ENCODE measurements around the gene MYH10. TPM values are rescaled to one million over a fixed set of nuclear protein-coding genes. Genes with fewer than 3 reads are reported as not detected.

The MYH10 gene
- total and polyA plus RNA-seq, 2 experiments from 2014 or later, result 75.6 to 87.8 TPM

DNA sequence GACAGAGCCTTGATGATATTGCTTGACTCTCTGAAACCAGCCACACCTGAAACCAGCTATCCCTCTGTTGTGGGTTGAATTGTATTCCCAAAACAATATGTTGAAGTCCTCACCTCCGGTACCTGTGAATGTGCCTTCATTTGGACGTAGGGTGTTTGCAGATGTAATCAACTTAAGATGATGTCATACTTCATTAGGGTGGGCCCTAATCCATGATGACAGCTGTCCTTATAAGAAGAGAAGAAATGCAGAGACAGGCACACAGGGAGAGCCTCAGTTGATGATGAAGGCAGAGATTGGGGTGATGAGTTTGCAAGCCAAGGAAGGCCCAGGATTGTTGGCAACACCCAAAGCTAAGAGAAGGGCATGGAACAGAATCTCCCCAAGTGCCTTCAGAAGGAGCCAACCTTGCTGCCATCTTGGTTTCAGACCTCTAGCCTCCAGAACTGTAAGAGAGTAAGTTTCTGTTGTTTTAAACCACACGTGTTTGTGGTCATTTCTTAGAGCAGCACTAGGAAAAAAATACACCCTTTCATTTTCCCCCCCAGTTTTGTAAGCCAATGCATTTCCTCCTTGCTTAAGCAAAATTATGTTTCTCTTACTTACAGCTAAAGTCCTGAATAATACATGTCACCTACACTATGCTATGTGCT lies 29.4 kb upstream of the MYH10 start:
- no peak for DNase-seq (ENCODE audit: low spot score)
- H4K20me1 ChIP-seq (ENCODE audit: insufficient read depth, poor library complexity, severe bottlenecking), result no peaks in the 10 kb centered on the region
- no peak overlapping the region for H2AFZ ChIP-seq
- WGBS (ENCODE audit: low lambda C conversion rate, missing lambda C conversion rate), result 89% methylated on average over 3 of the region's 3 CpGs
- no peaks in the 10 kb centered on the region for H3K9me3 ChIP-seq (ENCODE audit: low read depth)
- no peak overlapping the region for H3K27ac ChIP-seq
- H3K4me2 ChIP-seq, result no peak overlapping the region
- no peaks in the 10 kb centered on the region for H3K79me2 ChIP-seq
- H3K27me3 ChIP-seq, result no peaks in the 10 kb centered on the region
- H3K36me3 ChIP-seq (replicated peaks; ENCODE audit: insufficient read depth, low read depth), result no peaks in the 10 kb centered on the region
- TF ChIP-seq EZH2 (IDR thresholded peaks at IDR 0.05; ENCODE audit: borderline replicate concordance), result no peak
- H3K4me3 ChIP-seq, result no peak overlapping the region
- H3K9me2 ChIP-seq (replicated peaks; ENCODE audit: insufficient read depth), result no peaks in the 10 kb centered on the region
- no peaks in the 10 kb centered on the region for H3K4me1 ChIP-seq (ENCODE audit: insufficient read depth)

DNA sequence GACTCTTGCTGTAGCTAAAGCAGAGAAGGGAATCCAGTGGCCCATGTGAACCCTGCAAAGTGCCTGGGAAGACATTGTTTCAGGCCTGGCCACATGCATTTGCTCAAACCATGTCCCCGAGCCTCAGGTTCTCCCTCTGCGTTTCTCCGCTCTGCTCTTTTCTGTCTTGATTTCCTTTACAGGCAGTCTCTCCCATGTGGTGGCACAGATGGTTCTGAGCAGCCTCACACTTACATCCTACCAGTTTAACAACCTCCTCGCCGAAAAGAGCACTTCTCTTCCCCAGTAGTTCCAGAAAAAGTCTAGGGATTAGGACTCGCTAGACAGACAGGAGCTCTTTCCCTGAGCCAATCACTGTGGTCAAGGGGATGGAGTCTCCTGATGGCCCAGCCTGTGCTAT lies 28.3 kb upstream of the MYH10 start:
- no peaks in the 10 kb centered on the region for H3K79me2 ChIP-seq
- no peak overlapping the region for H3K4me2 ChIP-seq
- H3K36me3 ChIP-seq (replicated peaks; ENCODE audit: insufficient read depth, low read depth), result no peaks in the 10 kb centered on the region
- no peaks in the 10 kb centered on the region for H3K4me1 ChIP-seq (ENCODE audit: insufficient read depth)
- H3K9me2 ChIP-seq (replicated peaks; ENCODE audit: insufficient read depth), result no peaks in the 10 kb centered on the region
- no peaks in the 10 kb centered on the region for H3K27me3 ChIP-seq
- no peak overlapping the region for H3K4me3 ChIP-seq
- H4K20me1 ChIP-seq (ENCODE audit: insufficient read depth, poor library complexity, severe bottlenecking), result no peaks in the 10 kb centered on the region
- no peaks in the 10 kb centered on the region for H3K9me3 ChIP-seq (ENCODE audit: low read depth)
- TF ChIP-seq, protein P1, sequence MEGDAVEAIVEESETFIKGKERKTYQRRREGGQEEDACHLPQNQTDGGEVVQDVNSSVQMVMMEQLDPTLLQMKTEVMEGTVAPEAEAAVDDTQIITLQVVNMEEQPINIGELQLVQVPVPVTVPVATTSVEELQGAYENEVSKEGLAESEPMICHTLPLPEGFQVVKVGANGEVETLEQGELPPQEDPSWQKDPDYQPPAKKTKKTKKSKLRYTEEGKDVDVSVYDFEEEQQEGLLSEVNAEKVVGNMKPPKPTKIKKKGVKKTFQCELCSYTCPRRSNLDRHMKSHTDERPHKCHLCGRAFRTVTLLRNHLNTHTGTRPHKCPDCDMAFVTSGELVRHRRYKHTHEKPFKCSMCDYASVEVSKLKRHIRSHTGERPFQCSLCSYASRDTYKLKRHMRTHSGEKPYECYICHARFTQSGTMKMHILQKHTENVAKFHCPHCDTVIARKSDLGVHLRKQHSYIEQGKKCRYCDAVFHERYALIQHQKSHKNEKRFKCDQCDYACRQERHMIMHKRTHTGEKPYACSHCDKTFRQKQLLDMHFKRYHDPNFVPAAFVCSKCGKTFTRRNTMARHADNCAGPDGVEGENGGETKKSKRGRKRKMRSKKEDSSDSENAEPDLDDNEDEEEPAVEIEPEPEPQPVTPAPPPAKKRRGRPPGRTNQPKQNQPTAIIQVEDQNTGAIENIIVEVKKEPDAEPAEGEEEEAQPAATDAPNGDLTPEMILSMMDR (IDR thresholded peaks at IDR 0.05; ENCODE audit: poor library complexity), result no peak
- WGBS (ENCODE audit: low lambda C conversion rate, missing lambda C conversion rate), result 86% methylated on average over 6 of the region's 6 CpGs
- no peak overlapping the region for H2AFZ ChIP-seq
- DNase-seq (ENCODE audit: low spot score), result no peak
- no peak overlapping the region for H3K27ac ChIP-seq

DNA sequence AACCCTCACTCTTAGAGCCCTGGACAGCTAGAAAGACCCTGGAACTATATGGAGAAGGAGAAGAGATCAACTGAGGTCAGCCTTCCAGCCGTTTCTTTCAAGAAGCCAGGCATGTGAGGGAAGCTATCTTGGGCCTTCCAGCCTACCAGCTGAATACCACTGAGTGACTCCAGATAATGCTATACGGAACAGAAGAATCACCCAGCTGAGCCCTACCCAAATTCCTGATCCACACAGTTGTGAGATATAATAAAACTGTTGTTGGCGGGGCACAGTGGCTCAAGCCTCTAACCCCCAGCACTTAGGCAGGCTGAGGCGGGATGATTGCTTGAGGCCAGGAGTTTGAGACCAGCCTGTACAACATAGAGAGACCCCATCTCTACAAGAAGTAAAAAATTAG lies 26.2 kb upstream of the MYH10 start:
- H3K4me2 ChIP-seq, result no peak overlapping the region
- H3K27ac ChIP-seq, result no peak overlapping the region
- no peak for DNase-seq (ENCODE audit: low spot score)
- no peaks in the 10 kb centered on the region for H3K9me3 ChIP-seq (ENCODE audit: low read depth)
- no peaks in the 10 kb centered on the region for H3K4me1 ChIP-seq (ENCODE audit: insufficient read depth)
- H2AFZ ChIP-seq, result no peak overlapping the region
- TF ChIP-seq, protein P1 (IDR thresholded peaks at IDR 0.05; ENCODE audit: poor library complexity), result no peak
- TF ChIP-seq EZH2phosphoT487 (IDR thresholded peaks at IDR 0.05; ENCODE audit: low read depth, severe bottlenecking, unreplicated experiment) (no peak), EZH2 (IDR thresholded peaks at IDR 0.05; ENCODE audit: borderline replicate concordance) (no peak)
- H3K79me2 ChIP-seq, result no peaks in the 10 kb centered on the region
- no peaks in the 10 kb centered on the region for H3K9me2 ChIP-seq (replicated peaks; ENCODE audit: insufficient read depth)
- H3K4me3 ChIP-seq, result no peak overlapping the region
- H3K27me3 ChIP-seq, result no peaks in the 10 kb centered on the region
- 94% methylated on average over 4 of the region's 4 CpGs for WGBS (ENCODE audit: low lambda C conversion rate, missing lambda C conversion rate)
- no peaks in the 10 kb centered on the region for H3K36me3 ChIP-seq (replicated peaks; ENCODE audit: insufficient read depth, low read depth)
- no peaks in the 10 kb centered on the region for H4K20me1 ChIP-seq (ENCODE audit: insufficient read depth, poor library complexity, severe bottlenecking)

DNA sequence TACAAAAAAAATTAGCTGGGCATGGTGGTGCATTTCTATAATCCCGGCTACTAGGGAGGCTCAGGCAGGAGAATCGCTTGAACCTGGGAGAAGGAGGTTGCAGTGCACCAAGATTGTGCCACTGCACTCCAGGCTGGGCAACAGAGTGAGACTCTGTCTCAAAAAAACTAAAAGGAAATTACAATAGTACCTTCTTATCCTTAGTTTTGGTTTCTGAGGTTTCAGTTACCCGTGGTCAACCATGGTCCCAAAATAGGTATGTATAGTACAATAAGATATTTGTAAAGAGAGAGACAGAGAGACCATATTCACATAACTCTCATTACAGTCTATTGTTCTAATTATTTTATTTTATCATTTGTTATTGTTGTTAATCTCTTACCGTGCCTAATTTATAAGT lies 24.3 kb upstream of the MYH10 start:
- Histone ChIP-seq H3K36me3 (replicated peaks; ENCODE audit: insufficient read depth, low read depth) (no peaks in the 10 kb centered on the region), H3K27ac (no peak overlapping the region), H2AFZ (no peak overlapping the region), H3K79me2 (no peaks in the 10 kb centered on the region), H3K27me3 (no peaks in the 10 kb centered on the region), H4K20me1 (ENCODE audit: insufficient read depth, poor library complexity, severe bottlenecking) (no peaks in the 10 kb centered on the region), H3K9me3 (ENCODE audit: low read depth) (no peaks in the 10 kb centered on the region), H3K4me3 (no peak overlapping the region), H3K4me1 (ENCODE audit: insufficient read depth) (no peaks in the 10 kb centered on the region), H3K4me2 (no peak overlapping the region), H3K9me2 (replicated peaks; ENCODE audit: insufficient read depth) (no peaks in the 10 kb centered on the region)
- 93% methylated on average over 4 of the region's 4 CpGs for WGBS (ENCODE audit: low lambda C conversion rate, missing lambda C conversion rate)
- DNase-seq (ENCODE audit: low spot score), result no peak
- TF ChIP-seq EZH2 (IDR thresholded peaks at IDR 0.05; ENCODE audit: borderline replicate concordance), result no peak
- no peak for TF ChIP-seq EZH2phosphoT487 (IDR thresholded peaks at IDR 0.05; ENCODE audit: low read depth, severe bottlenecking, unreplicated experiment)
- TF ChIP-seq, protein P1 (IDR thresholded peaks at IDR 0.05; ENCODE audit: poor library complexity), result no peak
